ENCODE data around the gene PNLDC1.

- no peak for TF ChIP-seq EP300 (conservative IDR thresholded peaks at IDR 0.05; ENCODE audit: poor library complexity, severe bottlenecking)
- no peak for TF ChIP-seq CTCF (IDR thresholded peaks at IDR 0.05; ENCODE audit: poor library complexity, severe bottlenecking)
- TF ChIP-seq MXI1 (conservative IDR thresholded peaks at IDR 0.05; ENCODE audit: poor library complexity, severe bottlenecking) = no peak
- TF ChIP-seq TAF1 (IDR thresholded peaks at IDR 0.05; ENCODE audit: low read depth) = no peak
Measured at GRCh38 chr6:159777240-159777904, 22.7 kb upstream of the PNLDC1 start.

All from neural cell (in vitro differentiated cells).